Stimulated activated CD8-positive, alpha-beta memory T cell treated with anti-CD3 and anti-CD28 coated beads, Interleukin-12 subunit alpha, Interleukin-12 subunit beta, amount 100 ng/mL, for 4 hours (primary cell): ENCODE results near the gene STK40.

Source experiments
- DNase-seq: peaks from one replicate; pipeline ENCODE4 v3.0.0-alpha.2; 2020; ENCODE audit warnings: low read depth

Gene STK40

GRCh38 chr1:36343651-36344394 lies 41.9 kb downstream of the STK40 start:
- DNase-seq, result no peak

GRCh38 chr1:36342426-36343185 lies 43.1 kb downstream of the STK40 start:
- peak; percentile 22 for DNase-seq

- no peak for DNase-seq
Measured at GRCh38 chr1:36341626-36342320, 44.0 kb downstream of the STK40 start.

- no peak for DNase-seq
Measured at GRCh38 chr1:36339615-36340014, 46.1 kb downstream of the STK40 start.

GRCh38 chr1:36339215-36339614 lies 46.5 kb downstream of the STK40 start:
- no peak for DNase-seq

- no peak for DNase-seq
Measured at GRCh38 chr1:36337830-36338229, 47.9 kb downstream of the STK40 start.

GRCh38 chr1:36330940-36331339 lies 54.8 kb downstream of the STK40 start:
- DNase-seq, result no peak

GRCh38 chr1:36329817-36330216 lies 55.9 kb downstream of the STK40 start:
- no peak for DNase-seq

- DNase-seq, result no peak
Measured at GRCh38 chr1:36328713-36329112, 57.0 kb downstream of the STK40 start.

GRCh38 chr1:36328088-36328480 lies 57.6 kb downstream of the STK40 start:
- DNase-seq, result no peak

GRCh38 chr1:36327421-36328087 lies 58.2 kb downstream of the STK40 start:
- no peak for DNase-seq

GRCh38 chr1:36326499-36326898 lies 59.2 kb downstream of the STK40 start:
- no peak for DNase-seq

GRCh38 chr1:36324353-36324703 lies 61.4 kb downstream of the STK40 start:
- no peak for DNase-seq

GRCh38 chr1:36323636-36324352 lies 61.9 kb downstream of the STK40 start, which contains the start of gene EVA1B:
TSS of gene EVA1B (minus strand) at chr1:36323645. CDS start at chr1:36323037, 608 bp downstream.
- DNase-seq, result no peak

GRCh38 chr1:36322786-36323635 lies 62.7 kb downstream of the STK40 start:
- no peak for DNase-seq

- DNase-seq, result no peak
Measured at GRCh38 chr1:36322041-36322785, 63.5 kb downstream of the STK40 start.

- DNase-seq, result no peak
Measured at GRCh38 chr1:36321119-36321951, 64.4 kb downstream of the STK40 start.

- DNase-seq, result no peak
Measured at GRCh38 chr1:36320767-36321118, 65.0 kb downstream of the STK40 start.

GRCh38 chr1:36320291-36320761 lies 65.4 kb downstream of the STK40 start:
- no peak for DNase-seq
